HCT116 (cell line): ENCODE measurements around the gene KIAA0825. TPM values are rescaled to one million over a fixed set of nuclear protein-coding genes. Genes with fewer than 3 reads are reported as not detected.
A peak's percentile ranks its signal among the peaks of the same experiment; 100 is the strongest.

Source experiments
- ATAC-seq: fragments of 200-7000 bp; cut with Tn5 transposase; 2 replicates; pipeline ENCODE4 v1.9.1; 2020; ENCODE audit warnings: mild to moderate bottlenecking, moderate library complexity
- BruUV-seq: library from RNA; stranded (reverse); fragments of 400-500 nt; replicated peaks from 2 replicates; lab custom pipeline; 2021; lab: Mats Ljungman, UMichigan
- CTCF ChIA-PET: fragments of 300-600 bp; sonication (Branson Sonifier 250); formaldehyde crosslinking; loops from one replicate; lab custom pipeline; 2021; ENCODE audit warnings: antibody characterized with exemption; lab: Charles Lee
- POLR2A ChIA-PET: fragments of 300-600, 350-600 bp; sonication (Branson Sonifier 250); formaldehyde crosslinking; loops from one replicate; lab custom pipeline; 2021; ENCODE audit warnings: antibody characterized with exemption; lab: Charles Lee
- RAD21 ChIA-PET, 2 experiments: fragments of 300-600 bp; sonication (Branson Sonifier 250); formaldehyde crosslinking; loops; one replicate each; lab custom pipeline; 2023; ENCODE audit warnings: low total read pairs in 2 of 2; ENCODE audit not compliant: uncharacterized antibody in 2 of 2, unreplicated experiment in 2 of 2, low non-redundant PET in 1 of 2; lab: Charles Lee
- DNase-seq: peaks from one replicate; pipeline ENCODE4 v3.0.0-alpha.2; 2010; ENCODE audit warnings: low read depth, low spot score
- H2AFZ ChIP-seq: fragments of 200-600 bp; shearing (Covaris generic), sonication (generic); 2 replicates; pipeline ENCODE4 v1.6.1; 2017; ENCODE audit warnings: low read depth, mixed run types, mixed read lengths, antibody characterized with exemption, low read length; ENCODE audit not compliant: poor library complexity, severe bottlenecking
- H3K27ac ChIP-seq: 2 replicates; pipeline ENCODE4 v1.5.1; 2012; ENCODE audit warnings: low read depth, low read length
- H3K27me3 ChIP-seq: fragments of 200-600 bp; sonication (generic); 2 replicates; pipeline ENCODE4 v1.6.1; 2016; ENCODE audit warnings: mixed run types, low read length, mixed read lengths; ENCODE audit not compliant: insufficient read depth
- H3K36me3 ChIP-seq, 2 experiments: fragments of 200-500 bp in 1 of 2; fragments of 200-600 bp in 1 of 2; sonication (Bioruptor generic) in 1 of 2; sonication (generic) in 1 of 2; 2 replicates each; pipeline versions ENCODE4 v1.5.1 to v1.6.1; 2014 to 2016; ENCODE audit warnings: low read length in 2 of 2, inconsistent platforms in 1 of 2, mixed read lengths in 1 of 2, mixed run types in 1 of 2; ENCODE audit not compliant: insufficient read depth in 2 of 2, control insufficient read depth in 1 of 2
- H3K4me1 ChIP-seq, 2 experiments: fragments of 200-600 bp in 1 of 2; sonication (generic) in 1 of 2; 2 replicates each; pipeline versions ENCODE4 v1.5.1 to v1.6.1; 2012 to 2017; ENCODE audit warnings: low read length in 2 of 2, inconsistent platforms in 1 of 2, mild to moderate bottlenecking in 1 of 2, mixed read lengths in 1 of 2, mixed run types in 1 of 2, moderate library complexity in 1 of 2; ENCODE audit not compliant: insufficient read depth in 2 of 2, control insufficient read depth in 1 of 2
- H3K4me2 ChIP-seq: fragments of 200-600 bp; sonication (generic); 2 replicates; pipeline ENCODE4 v1.6.1; 2017; ENCODE audit warnings: mixed run types, low read length, mixed read lengths
- H3K4me3 ChIP-seq, 2 experiments: fragments of 200-600 bp in 1 of 2; sonication (generic) in 1 of 2; replicated peaks in 1 of 2; 2 replicates each; pipeline ENCODE4 v1.5.1; 2011 to 2016; ENCODE audit warnings: low read length in 2 of 2, control low read depth in 1 of 2, low read depth in 1 of 2, mild to moderate bottlenecking in 1 of 2, mixed read lengths in 1 of 2, mixed run types in 1 of 2
- H3K79me2 ChIP-seq: fragments of 200-600 bp; sonication (generic); 2 replicates; pipeline ENCODE4 v1.6.1; 2017; ENCODE audit warnings: mild to moderate bottlenecking, mixed run types, low read length, moderate library complexity, mixed read lengths; ENCODE audit not compliant: insufficient read depth
- H3K9ac ChIP-seq: fragments of 200-600 bp; sonication (generic); 2 replicates; pipeline ENCODE4 v1.6.1; 2016; ENCODE audit warnings: low read length, mixed read lengths
- H3K9me2 ChIP-seq: fragments of 200-600 bp; sonication (generic), shearing (Covaris generic); 2 replicates; pipeline ENCODE4 v1.6.1; 2017; ENCODE audit warnings: mixed run types, mild to moderate bottlenecking, moderate library complexity; ENCODE audit not compliant: insufficient read depth
- H3K9me3 ChIP-seq, 2 experiments: fragments of 200-500 bp in 1 of 2; fragments of 200-600 bp in 1 of 2; sonication (Bioruptor generic) in 1 of 2; sonication (generic) in 1 of 2; 2 replicates each; pipeline ENCODE4 v1.6.1; 2014 to 2017; ENCODE audit warnings: low read length in 2 of 2, mixed read lengths in 2 of 2, inconsistent platforms in 1 of 2, low read depth in 1 of 2, mild to moderate bottlenecking in 1 of 2, mixed run types in 1 of 2, moderate library complexity in 1 of 2; ENCODE audit not compliant: control insufficient read depth in 1 of 2, insufficient read depth in 1 of 2
- H4K20me1 ChIP-seq: fragments of 200-600 bp; sonication (generic), shearing (Covaris generic); 2 replicates; pipeline ENCODE4 v1.6.1; 2017; ENCODE audit warnings: mixed run types, mild to moderate bottlenecking, moderate library complexity; ENCODE audit not compliant: insufficient read depth
- CEBPB ChIP-seq: IDR thresholded peaks from 2 replicates; pipeline ENCODE4 v1.6.1; 2012; ENCODE audit warnings: low read depth
- POLR2A ChIP-seq: IDR thresholded peaks from 2 replicates; pipeline ENCODE4 v1.7.0; 2011; ENCODE audit warnings: borderline replicate concordance; ENCODE audit not compliant: insufficient read depth, insufficient read length; ENCODE audit errors: extremely low read depth
- POLR2AphosphoS5 ChIP-seq: IDR thresholded peaks from 2 replicates; pipeline ENCODE4 v1.6.1; 2011; ENCODE audit warnings: mild to moderate bottlenecking, low read depth, low read length, moderate library complexity
- RAD21 ChIP-seq: IDR thresholded peaks from 2 replicates; pipeline ENCODE4 v1.6.1; 2012; ENCODE audit warnings: low read depth, mild to moderate bottlenecking
- SIN3A ChIP-seq: IDR thresholded peaks from 2 replicates; pipeline ENCODE4 v1.6.1; 2012; ENCODE audit warnings: low read depth
- ZFX ChIP-seq: fragments of 450-650 bp; IDR thresholded peaks from 2 replicates; pipeline ENCODE4 v1.6.1; 2017
- intact Hi-C: fragments of 100-400 bp; cut with micrococcal nuclease; formaldehyde crosslinking; loops from 2 replicates; pipeline ENCODE4 v1.10.0; 2022
- total RNA-seq: library from RNA; stranded (reverse); gene quantifications from one replicate; pipeline ENCODE4 v1.2.1, GENCODE V29; 2021; ENCODE audit not compliant: unreplicated experiment
- TF ChIP-seq, protein P1 (sequence below), 3 experiments: fragments of 200-600 bp in 1 of 3; sonication (generic) in 1 of 3; IDR thresholded peaks in 2 of 3; conservative IDR thresholded peaks in 1 of 3; 2 replicates each; pipeline ENCODE4 v1.5.1; 2012 to 2017; ENCODE audit warnings: low read depth in 2 of 3, low read length in 2 of 3, antibody characterized with exemption in 1 of 3, borderline replicate concordance in 1 of 3, control low read depth in 1 of 3, mild to moderate bottlenecking in 1 of 3, mixed read lengths in 1 of 3, mixed run types in 1 of 3, moderate library complexity in 1 of 3; ENCODE audit not compliant: insufficient read depth in 1 of 3
- TF ChIP-seq, protein P2 (sequence below): IDR thresholded peaks from 2 replicates; pipeline ENCODE4 v1.6.1; 2012

The KIAA0825 gene
- total RNA-seq, 1 experiment from 2014 or later: 1.4 TPM

DNA sequence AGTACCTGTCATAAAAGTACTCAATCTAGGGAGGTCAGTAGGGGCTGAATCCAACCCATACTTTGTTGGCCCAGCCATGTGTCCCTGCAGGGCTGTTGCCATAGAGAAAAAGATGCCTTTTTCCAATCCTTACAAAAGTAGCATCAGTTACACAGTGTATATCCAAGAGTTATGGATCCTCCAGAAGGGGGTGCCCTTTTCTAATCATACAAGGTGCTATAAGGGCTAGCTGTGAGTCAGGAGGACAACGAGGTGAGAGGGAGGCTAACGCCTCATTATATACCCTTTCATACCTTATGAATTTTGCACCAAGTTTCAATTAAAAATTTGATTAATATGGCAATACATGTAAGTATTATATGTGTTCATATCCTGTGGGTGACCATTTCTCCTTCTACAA is 4.8 kb downstream of the KIAA0825 start:
- ATAC-seq (peak; percentile 43), DNase-seq (peak; percentile 33)
- Histone ChIP-seq H3K4me3 (no peak overlapping the region), H3K9me3 (no peaks in the 10 kb centered on the region), H3K36me3 (no peaks in the 10 kb centered on the region), H3K27ac (no peak overlapping the region), H2AFZ (no peak overlapping the region), H3K9ac (no peak overlapping the region), H3K79me2 (peaks cover 15% of the 10 kb centered on the region; the same call in 1 of the 2 replicates), H3K4me1 (peaks cover 5 to 7% of the 10 kb centered on the region in 2 experiments), H4K20me1 (no peaks in the 10 kb centered on the region), H3K9me2 (no peaks in the 10 kb centered on the region), H3K27me3 (no peaks in the 10 kb centered on the region), H3K4me2 (no peak overlapping the region)
- BruUV-seq: no TSS peak
- POLR2A ChIA-PET: no interaction called here
- CTCF ChIA-PET: interaction anchor here (0.6 to 1.2 kb wide), 4 partner anchors 9 to 280 kb away, joined by 3 to 5 read pairs (median 4); no protein-coding TSS in a partner anchor
- intact Hi-C loops: loop anchor here (5.0 kb wide), 2 partner anchors 124 to 239 kb away; no protein-coding TSS in a partner anchor
- RAD21 ChIA-PET: interaction anchor here (0.9 to 1.3 kb wide), 2 partner anchors 124 to 237 kb away, joined by 3 to 4 read pairs; no protein-coding TSS in a partner anchor
- no peak for TF ChIP-seq CEBPB
- TF ChIP-seq ZFX: no peak
- TF ChIP-seq, protein P1, sequence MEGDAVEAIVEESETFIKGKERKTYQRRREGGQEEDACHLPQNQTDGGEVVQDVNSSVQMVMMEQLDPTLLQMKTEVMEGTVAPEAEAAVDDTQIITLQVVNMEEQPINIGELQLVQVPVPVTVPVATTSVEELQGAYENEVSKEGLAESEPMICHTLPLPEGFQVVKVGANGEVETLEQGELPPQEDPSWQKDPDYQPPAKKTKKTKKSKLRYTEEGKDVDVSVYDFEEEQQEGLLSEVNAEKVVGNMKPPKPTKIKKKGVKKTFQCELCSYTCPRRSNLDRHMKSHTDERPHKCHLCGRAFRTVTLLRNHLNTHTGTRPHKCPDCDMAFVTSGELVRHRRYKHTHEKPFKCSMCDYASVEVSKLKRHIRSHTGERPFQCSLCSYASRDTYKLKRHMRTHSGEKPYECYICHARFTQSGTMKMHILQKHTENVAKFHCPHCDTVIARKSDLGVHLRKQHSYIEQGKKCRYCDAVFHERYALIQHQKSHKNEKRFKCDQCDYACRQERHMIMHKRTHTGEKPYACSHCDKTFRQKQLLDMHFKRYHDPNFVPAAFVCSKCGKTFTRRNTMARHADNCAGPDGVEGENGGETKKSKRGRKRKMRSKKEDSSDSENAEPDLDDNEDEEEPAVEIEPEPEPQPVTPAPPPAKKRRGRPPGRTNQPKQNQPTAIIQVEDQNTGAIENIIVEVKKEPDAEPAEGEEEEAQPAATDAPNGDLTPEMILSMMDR (IDR thresholded peaks at IDR 0.05 in 2 of 3, conservative IDR thresholded peaks at IDR 0.05 in 1 of 3; ENCODE audit: borderline replicate concordance in 1 of 3, insufficient read depth in 1 of 3, low read depth in 2 of 3, low read length in 2 of 3): peak; percentile 31 to 51 (median 42); a peak in 5 of 6 replicates
- TF ChIP-seq RAD21: peak; percentile 44
- no peak for TF ChIP-seq POLR2A
- TF ChIP-seq SIN3A: no peak
- TF ChIP-seq, all 23 proteins: peak for 2

DNA sequence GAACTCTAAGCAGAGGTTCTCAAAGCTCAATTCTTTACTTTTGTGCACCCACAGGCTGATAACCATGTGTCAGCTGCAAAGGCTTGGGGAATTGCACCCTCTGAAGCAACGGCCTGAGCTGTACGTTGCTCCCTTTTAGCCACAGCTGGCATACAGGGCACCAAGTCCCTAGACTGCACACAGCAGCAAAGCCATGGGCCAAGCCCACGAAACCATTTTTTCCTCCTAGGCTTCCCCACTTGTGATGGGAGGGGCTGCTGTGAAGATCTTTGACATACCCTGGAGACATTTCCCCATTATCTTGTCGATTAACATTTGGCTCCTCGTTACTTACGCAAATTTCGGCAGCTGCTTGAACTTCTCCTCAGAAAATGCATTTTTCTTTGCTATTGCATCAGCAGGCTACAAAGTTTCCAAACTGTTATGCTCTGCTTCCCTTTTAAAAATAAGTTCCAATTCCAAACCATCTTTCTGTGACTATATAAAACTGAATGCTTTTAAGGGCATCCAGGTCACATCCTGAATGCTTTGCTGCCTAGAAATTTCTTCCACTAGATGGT is 23.0 kb downstream of the KIAA0825 start:
- BruUV-seq: no TSS peak
- Histone ChIP-seq H2AFZ (no peak overlapping the region), H3K4me2 (no peak overlapping the region), H3K4me3 (no peak overlapping the region), H3K27ac (no peak overlapping the region), H3K9me3 (no peaks in the 10 kb centered on the region), H3K36me3 (no peaks in the 10 kb centered on the region), H3K9ac (no peak overlapping the region), H4K20me1 (no peaks in the 10 kb centered on the region), H3K9me2 (no peaks in the 10 kb centered on the region), H3K79me2 (no peaks in the 10 kb centered on the region), H3K4me1 (no peaks in the 10 kb centered on the region), H3K27me3 (no peaks in the 10 kb centered on the region)
- DNase-seq: no peak
- intact Hi-C loops: no loop called here
- TF ChIP-seq POLR2A: no peak
- TF ChIP-seq CEBPB: no peak
- TF ChIP-seq, protein P2, sequence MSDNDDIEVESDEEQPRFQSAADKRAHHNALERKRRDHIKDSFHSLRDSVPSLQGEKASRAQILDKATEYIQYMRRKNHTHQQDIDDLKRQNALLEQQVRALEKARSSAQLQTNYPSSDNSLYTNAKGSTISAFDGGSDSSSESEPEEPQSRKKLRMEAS: no peak
- no peak for TF ChIP-seq POLR2AphosphoS5
- ChIA-PET POLR2A (no interaction called here), CTCF (no interaction called here), RAD21 (no interaction called here)
- no peak for ATAC-seq
